GM19328 (cell line): Measurements from ENCODE around the gene KCNT2.

Experiments used
- ATAC-seq: cut with Tn5 transposase; IDR thresholded peaks from one replicate; pipeline ENCODE4 v1.9.1; 2021; ENCODE audit warnings: mild to moderate bottlenecking, moderate library complexity; ENCODE audit not compliant: unreplicated experiment

The KCNT2 gene

DNA sequence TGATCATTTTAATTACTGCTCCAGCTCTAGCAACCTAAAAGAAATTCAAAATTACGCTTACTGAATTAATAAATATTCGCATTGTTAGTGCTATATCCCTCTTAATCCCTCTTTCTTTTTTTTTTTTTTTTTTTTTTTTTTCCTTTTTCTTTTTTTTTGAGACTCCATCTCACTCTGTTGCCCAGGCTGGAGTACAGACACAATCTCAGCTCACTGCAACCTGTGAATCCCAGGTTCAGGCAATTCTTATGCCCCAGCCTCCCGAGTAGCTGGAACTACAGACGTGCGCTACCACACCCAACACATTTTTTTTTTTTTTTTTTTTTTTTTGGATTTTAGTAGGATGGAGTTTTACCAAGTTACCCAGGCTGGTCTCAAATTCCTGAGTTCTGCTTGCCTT lies 157.1 kb downstream of the KCNT2 start:
- ATAC-seq, result no peak

DNA sequence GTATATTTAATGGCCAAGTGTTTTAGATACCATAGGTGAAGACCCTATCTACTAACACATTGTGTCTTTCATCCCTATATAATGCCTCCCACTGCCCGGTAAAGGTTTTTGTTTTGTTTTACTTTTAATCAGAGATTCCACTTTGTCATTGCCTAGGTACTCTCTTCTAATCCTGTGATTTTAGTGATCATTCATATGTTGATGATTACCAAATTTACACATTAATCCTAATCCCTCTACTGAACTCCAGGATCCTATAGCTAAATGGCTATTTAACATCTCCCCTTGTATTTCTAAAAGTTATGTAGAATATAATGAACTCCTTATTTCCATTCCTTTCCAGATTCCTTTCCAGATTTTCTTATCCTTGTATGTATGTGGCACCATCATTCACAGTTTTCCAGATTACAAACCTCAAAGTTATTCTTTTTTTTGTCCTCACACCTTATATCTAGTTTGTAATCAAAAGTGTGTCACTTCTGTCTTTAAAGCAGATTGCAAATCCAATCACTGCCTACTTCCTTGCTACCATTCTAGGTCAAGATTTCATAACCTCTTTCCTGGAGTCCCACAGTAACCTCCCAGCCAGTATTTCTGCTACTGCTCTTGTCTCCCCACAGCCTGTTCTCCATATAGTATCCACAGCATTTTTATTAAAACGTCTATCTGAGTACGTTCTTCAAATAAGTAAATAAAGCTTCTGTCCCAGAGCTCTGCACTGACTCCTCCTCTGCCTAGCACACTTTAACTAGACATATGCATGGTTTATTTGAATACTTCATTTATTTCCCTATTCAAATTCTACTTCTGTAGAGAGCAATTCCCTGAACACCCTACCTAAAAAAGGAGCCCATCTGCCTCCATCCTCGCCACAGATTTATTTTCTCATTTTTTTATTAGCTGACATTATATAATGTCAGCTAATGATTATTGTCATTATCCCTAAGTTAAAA lies 157.8 kb downstream of the KCNT2 start:
- ATAC-seq, result no peak

DNA sequence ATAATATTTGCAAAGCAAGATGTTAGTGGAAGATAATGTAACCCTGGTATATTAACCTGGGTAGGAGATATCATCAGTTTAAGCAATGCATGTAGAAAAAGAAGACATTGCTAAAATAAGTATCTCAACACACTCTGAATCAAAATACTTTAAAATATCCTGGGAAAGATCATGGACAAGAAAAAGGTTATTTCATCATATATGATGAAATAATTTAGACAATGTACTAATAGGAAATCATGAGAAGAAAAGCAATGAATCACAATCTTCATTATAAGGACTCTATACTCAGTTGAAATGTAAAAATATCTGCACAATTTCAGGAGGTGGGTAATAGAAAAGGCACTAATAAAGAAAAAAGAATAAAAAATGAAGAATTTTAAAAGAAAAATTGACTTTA lies 158.8 kb downstream of the KCNT2 start:
- no peak for ATAC-seq

DNA sequence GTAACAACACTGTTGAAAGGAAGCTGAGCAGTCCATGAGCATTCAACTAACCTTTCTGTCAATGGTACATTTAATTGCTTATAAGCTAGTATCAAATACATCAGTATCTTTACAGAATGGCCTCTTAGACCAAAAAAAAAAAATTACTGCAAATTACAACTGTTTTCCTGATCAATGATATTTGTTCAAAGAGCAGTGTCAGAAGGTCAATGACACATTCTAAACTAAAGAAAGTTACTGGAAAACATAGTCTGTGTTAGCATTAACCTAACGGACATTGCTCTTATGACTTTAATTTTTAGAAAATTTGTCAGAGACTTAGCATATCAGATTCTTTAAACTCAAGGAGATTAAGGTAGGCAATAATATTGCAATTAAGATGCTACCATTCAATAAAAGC lies 162.5 kb downstream of the KCNT2 start:
- no peak for ATAC-seq

DNA sequence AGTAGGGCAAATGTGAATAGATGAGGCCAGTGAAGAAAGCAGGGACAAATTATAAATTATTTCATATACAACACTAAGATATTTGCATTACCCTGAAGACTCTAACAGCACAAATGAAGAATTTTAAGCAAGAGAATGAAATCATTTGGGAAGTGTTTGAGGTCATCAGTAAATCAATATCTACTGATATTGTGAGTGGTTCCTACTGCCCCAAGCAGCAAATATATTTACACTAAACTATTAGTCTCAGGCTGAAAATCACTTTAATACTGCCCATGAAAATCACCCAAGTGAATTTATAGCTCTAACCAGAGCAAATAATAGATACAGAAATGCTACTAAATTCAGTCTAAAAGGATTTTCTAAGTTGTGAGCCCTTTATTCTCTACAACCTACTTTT lies 163.6 kb downstream of the KCNT2 start:
- no peak for ATAC-seq

DNA sequence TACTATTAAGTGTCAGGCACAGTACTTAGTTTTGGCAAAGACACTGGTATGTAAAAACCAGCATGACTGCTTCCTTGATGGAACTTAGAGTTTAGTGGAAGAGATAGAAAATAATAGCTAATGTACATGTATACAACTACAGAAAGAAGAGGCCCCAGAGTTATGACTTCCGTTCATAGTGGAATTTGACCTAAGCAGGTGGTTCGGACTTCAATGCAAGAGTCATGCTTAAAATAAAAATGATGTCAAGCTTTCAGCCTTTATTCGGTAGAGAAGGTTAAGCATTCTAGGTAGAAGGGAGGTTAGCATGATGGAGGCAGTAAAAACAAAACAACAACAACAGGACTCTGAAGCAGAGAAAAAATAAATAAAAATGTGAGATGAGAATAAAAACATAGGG lies 165.9 kb downstream of the KCNT2 start:
- ATAC-seq, result no peak

DNA sequence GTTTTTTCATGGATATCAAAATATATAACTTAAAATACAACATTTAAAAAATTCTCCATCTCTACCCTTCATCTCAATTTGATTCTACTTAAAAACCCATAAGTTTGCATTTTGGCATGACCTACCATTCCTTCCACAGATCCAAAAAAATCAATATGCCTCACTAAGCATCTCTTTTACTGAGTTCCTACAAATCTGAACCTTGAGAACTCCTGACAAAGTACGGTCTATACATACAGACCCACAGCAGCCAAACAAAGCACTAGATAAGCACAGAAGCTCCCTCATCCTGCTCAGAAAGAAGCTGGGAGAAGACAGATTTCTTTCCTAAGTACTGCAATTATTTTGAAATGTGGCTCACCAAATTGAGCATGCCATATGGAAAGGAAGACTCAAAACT lies 167.5 kb downstream of the KCNT2 start:
- ATAC-seq, result no peak

DNA sequence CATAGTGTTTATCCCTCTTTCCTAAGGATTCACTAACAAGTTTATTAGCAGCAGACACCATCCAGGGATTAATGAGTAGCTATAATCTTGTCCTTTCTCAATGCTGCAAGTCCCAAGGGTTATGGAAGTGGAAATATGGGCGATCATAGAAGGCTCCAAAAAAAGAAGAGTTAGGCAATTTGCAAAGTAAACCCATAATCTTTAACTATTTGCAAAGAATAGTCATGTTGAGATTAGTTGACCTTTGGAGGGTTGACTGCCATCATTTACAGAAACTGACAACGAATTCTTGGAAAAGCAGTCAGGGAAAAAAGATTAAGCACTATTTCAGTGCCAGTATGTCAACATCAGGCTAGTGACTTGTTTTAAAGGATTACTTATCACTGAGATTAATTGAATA lies 169.9 kb downstream of the KCNT2 start:
- ATAC-seq, result no peak

DNA sequence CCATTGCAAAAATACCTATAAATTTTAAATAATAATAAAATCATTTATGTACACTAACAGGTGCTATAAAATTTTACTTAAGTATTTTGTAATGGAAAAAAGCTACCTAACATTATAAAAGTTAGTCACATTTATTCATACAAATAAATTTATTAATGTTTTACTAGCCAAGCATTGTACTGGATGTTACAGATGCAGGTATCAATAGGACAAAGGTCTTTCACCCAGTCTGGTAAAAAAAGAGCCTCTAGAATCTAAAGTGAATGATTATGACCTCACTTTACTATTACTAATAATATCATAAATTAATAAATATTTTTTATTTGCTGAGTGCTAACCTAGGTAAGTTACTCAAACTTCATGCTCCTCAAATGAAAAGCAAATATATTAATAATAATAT lies 170.6 kb downstream of the KCNT2 start:
- ATAC-seq, result no peak

DNA sequence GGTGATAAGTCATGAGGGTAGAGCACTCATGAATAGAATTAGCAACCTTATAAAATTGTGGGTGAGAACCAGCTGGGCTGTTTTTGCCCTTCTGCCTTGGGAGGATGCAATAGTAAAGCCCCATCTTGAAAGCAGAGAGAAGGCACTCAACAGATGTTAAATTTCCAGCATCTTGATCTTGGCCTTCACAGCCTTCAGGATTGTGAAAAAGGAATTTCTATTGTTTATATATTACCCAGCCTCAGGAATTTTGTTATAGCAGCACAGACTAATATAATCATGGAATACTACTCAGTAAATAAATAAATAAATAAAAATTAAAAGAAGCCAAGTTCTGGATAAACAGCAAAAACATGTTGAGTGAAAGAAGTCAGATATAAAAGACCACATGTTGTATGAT lies 175.2 kb downstream of the KCNT2 start:
- no peak for ATAC-seq

DNA sequence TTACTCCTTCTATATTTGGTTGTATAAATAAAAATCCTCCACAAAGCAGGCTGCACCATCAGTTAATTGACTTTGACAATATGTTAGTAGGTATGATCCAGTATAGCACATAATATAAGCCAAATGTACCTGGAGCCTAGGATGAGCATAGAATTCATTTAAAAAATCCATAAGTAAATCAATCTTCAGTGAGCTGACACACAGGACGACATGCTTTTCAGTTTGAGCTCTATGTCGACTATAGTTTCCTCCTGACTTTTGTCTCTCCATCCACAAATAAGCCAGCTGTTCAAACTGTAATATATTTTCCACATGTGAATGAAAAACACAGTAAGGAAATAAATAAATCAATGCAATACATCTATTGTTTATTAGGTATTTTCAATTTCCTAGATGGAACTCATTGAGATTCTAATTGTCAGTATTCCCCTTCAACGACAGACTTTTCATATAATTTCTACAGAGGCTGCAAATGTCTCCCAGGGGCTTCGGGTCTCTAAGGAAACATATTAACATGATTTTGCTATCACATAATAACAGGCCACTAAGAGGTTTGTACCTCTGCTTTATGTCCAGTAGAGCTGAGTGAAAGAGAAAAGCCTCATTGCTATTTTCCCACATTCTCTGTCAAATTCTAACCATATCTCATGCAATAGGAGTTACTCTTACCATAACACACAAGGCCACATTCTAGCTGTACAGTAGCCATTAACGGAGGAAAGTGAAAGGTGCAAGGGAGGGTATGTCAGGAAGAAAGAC lies 180.1 kb downstream of the KCNT2 start:
- ATAC-seq, result no peak

DNA sequence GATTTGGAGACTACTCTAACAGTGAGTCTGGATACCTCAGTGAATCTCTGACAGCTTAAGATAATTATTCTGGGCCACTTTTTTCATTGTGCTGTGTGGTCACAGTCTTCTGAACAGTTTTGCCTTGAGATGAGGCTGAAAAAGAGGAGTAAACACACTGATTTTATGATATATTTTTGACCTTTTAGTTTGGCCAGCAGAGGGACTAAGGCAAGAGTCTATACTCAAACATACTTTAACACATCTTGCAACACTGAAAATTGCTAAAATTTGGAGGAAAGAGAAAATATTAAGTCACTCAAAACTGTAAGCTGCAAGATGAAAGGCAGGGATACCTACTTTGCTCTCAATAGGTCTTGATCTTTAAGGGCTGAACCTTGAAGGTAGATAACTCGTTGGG lies 182.7 kb downstream of the KCNT2 start:
- ATAC-seq, result no peak

DNA sequence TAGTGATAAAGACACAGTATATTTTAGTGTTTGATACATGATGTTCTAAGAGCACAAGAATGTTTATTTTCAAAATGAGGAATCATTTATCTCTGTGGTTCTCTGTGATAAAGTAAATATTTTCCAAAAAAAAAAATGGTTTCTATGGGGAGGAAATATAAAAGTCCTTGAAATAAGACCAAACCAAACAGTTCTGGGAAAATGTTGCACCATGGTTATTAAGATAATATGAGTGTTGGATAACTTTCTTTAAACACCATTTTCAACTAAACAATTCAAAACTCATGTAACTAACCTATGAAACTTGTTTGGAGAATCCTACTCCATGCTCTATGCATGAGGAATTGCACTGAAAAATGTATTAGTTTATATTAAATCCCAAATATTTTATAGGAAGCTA lies 184.6 kb downstream of the KCNT2 start:
- no peak for ATAC-seq

DNA sequence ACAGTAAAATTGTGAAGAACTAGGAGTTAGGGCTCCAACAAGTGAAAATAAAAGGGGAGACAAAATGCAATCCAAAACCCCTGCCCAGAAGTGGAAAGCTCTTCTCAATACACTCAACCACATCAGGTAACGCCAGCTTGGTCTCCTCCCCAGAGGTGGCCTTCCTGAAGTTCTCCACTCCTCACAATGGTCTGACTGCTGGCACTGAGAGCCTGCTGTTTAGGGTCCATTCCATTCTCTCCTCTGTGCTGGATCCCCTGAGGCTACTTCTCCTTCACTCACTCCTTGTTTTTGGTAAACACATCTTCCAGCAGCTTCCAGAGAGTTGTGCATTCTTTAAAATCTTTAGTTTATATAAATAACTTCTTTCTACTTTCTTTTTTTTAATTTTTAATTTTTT lies 189.5 kb downstream of the KCNT2 start:
- ATAC-seq, result no peak

DNA sequence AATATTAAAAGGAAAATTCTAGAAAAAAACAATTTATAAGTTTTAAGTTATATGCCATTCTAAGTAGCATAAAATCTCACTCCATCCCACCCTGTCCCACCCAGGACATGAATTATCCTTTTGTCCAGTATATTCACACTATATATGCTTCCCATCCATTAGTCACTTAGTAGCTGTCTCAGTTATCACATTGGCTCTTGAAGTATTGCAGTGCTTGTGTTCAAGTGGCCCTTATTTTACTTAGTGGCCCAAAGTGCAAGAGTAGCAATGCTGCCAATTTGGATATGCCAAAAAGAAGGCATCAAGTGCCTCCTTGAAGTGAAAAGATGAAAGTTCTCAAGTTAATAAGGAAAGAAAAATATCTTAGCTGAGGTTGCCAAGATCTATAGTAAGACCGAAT lies 192.3 kb downstream of the KCNT2 start:
- ATAC-seq, result no peak

DNA sequence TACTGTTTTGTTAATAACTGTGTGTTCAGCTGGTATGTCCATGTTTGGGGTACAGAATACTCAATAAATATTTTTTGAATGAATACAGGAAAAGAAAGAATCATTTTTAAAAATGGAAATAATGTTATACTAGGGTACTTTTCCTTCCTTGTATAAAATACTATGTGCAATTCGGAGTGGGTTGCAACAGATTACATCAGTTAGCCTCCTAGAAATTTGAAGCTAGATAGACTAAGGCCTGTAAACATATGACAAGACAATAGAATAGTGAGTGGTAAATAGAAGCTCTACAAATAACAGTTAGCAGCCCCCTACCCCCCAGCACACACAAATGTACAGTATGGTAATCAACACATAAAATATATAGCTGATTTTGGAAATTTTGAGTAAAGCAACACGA lies 195.9 kb downstream of the KCNT2 start:
- ATAC-seq, result no peak

DNA sequence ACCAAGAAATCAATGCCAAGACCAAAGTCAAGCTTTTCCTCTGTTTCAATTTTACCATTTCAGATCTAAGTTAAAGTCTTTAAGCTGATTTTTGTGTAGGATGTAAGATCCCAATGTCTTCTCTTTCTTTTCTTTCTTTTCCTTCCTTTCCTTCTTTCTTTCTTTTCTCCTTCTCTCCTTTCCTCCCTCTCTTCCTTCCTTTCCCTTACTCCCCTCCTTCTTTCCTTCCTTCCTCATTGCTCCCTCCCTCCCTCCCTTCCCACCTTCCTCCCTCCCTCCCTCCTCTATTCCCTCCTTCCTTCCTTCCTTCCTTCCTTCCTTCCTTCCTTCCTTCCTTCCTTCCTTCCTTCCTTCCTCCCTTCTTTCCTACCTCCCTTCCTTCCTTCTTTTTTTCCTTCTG lies 197.5 kb downstream of the KCNT2 start:
- ATAC-seq, result no peak

DNA sequence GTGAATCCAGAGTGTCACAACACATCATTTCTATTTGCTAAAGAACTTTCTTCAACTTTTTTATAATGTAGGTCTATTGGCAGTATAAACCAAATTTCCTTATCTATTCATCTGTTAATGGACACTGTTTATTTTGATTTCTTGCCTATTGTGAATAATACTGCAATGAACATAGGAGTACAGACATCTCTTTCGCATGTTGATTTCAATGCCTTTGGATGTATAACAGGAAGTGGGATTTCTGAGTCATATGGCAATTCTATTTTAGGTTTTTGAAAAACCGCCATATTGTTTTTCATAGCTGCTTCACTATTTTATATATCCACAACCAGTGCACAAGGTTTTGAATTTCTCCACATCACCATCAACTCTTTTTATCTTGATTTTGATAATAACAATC lies 198.7 kb downstream of the KCNT2 start:
- no peak for ATAC-seq

DNA sequence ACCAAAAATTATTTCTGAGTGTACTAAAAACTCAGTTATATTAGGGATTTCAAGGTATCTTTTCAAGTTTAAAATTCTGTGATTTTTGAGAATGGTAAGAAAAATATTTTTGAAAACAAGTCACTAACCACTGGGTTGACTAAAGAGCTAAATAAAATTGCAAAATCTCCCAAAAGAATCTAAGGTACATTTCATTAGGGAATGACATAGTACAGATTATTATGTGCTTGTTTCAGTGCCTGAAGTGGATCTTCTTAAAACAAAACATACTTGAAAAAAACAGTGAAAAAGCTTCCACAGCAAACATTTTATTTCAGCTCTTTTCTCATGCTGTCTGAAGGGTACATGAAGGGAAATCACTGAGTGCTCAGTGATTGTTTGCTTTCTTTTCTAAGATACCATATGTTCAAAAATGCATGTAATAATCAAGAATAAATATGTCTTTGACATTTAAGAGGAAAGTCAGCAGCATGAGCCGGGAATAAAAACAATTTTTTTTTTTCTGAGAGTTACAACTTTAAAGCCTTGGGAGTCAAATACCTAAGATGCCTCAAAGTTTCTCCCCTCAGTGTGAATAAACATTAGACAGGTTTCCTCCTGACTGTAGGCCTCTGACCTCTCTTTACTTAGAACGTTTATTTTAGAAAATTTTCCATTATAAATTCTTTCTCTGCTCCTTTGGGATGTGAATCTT lies 200.7 kb downstream of the KCNT2 start:
- no peak for ATAC-seq

DNA sequence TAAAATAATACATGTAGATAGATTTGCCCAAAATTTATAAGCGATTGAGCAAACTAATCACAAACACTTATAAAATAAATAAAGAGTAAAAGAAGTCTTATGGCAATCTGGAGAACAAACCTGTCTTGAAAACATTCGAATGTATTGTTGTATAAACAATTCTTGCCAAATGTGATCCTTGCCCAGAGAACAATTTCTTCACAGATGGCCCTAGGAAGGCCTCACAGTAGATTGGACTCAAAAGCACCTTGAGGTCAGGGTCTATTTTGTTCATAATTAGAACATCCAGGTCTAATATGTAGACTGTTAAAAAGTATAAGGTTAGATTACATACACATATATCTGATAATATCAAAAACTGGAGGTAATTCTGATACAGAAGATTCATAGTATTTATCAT lies 202.4 kb downstream of the KCNT2 start:
- no peak for ATAC-seq

DNA sequence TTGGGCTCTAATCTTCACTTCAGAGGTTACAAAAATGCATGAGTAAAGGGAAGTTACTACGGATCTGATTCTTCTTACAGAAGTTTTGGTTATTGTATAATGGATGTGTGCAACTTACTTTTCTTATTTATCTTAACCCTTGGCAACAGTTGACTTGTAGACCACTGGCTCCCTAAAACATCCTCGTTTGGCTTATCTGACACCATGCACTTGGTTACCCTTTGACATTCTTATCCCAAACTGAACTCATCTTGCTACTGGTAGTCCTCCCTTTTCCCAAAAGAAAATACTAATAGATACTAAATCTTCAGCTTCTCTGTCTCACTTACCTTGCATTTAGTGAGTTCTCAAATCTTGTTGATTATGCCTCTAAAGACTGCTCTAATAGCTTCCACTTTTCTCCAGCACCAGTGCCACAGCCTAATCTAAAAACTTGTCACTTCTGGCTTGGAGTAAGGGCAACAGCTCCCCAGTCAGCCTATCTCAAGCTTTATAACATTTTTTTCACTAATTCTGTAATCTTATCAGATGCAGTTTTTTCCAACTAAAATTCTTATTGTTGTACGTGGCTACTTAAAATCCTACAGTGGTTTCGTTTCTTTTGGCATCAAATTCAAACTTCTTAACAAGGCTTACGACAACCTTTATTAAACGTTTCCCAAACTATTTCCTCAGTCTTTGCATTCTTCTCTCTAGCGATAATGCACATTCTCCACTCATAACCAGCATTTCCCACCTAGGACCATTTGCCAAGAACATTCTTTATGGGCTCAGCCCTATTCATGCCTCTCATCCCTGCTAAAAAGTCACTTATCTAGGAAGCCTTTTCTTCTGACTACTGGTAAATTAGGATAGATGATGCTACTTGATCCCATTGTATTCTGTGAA lies 204.2 kb downstream of the KCNT2 start:
- ATAC-seq, result no peak
